Measurements from ENCODE around the gene GSK3B.

DNA sequence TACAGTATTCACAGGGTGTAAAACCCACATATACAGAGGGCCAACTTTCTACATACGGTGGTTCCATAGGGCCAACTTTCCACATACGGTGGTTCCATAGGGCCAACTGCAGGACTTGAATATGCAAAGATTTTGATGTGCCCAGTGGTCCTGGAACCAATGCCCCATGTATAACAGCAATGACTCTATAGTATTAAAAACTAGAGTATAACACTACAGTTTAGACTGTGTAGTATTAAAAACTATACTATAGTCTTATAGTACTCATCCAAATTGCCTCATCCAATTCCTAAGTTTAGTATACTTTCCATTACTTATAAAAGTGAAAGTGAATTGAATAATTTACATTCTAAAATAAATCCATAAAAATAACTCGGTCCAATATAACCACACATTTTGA, 75.9 kb downstream of the GSK3B start:
- TF ChIP-seq OSR1 (CRISPR knock-in tag; IDR thresholded peaks at IDR 0.05) = no peak
- TF ChIP-seq, protein P1, sequence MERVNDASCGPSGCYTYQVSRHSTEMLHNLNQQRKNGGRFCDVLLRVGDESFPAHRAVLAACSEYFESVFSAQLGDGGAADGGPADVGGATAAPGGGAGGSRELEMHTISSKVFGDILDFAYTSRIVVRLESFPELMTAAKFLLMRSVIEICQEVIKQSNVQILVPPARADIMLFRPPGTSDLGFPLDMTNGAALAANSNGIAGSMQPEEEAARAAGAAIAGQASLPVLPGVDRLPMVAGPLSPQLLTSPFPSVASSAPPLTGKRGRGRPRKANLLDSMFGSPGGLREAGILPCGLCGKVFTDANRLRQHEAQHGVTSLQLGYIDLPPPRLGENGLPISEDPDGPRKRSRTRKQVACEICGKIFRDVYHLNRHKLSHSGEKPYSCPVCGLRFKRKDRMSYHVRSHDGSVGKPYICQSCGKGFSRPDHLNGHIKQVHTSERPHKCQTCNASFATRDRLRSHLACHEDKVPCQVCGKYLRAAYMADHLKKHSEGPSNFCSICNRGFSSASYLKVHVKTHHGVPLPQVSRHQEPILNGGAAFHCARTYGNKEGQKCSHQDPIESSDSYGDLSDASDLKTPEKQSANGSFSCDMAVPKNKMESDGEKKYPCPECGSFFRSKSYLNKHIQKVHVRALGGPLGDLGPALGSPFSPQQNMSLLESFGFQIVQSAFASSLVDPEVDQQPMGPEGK (CRISPR knock-in tag; IDR thresholded peaks at IDR 0.05; ENCODE audit: borderline replicate concordance) = no peak
- TF ChIP-seq BACH2 (CRISPR knock-in tag; IDR thresholded peaks at IDR 0.05; ENCODE audit: borderline replicate concordance) = no peak
- TF ChIP-seq ZNF565 (CRISPR knock-in tag; conservative IDR thresholded peaks at IDR 0.05; ENCODE audit: low read depth) = no peak
- TF ChIP-seq ZC3H10 (CRISPR knock-in tag; IDR thresholded peaks at IDR 0.05) = no peak
- TF ChIP-seq ZNF70 (CRISPR knock-in tag; IDR thresholded peaks at IDR 0.05) = no peak
- TF ChIP-seq ISL1 (CRISPR knock-in tag; IDR thresholded peaks at IDR 0.05) = no peak
- TF ChIP-seq ZNF8 (CRISPR knock-in tag; IDR thresholded peaks at IDR 0.05) = no peak
- TF ChIP-seq RARB (CRISPR knock-in tag; IDR thresholded peaks at IDR 0.05) = no peak
- TF ChIP-seq ARNTL (CRISPR knock-in tag; IDR thresholded peaks at IDR 0.05; ENCODE audit: borderline replicate concordance, low read depth) = no peak
- TF ChIP-seq ZFP3 (CRISPR knock-in tag; IDR thresholded peaks at IDR 0.05) = no peak
